Stimulated activated CD4-positive, alpha-beta T cell treated with anti-CD3 and anti-CD28 coated beads, Interleukin-15, amount 100 ng/mL, for 1 hour (primary cell): ENCODE results near the gene SAP30BP.
A peak's percentile ranks its signal among the peaks of the same experiment; 100 is the strongest.

Source experiments
- DNase-seq, 2 donors: peaks; one replicate each; pipeline ENCODE4 v3.0.0-alpha.2; 2020; ENCODE audit warnings: low read depth in 1 of 2, low spot score in 1 of 2

The SAP30BP gene

GRCh38 chr17:75712446-75712845 is 45.3 kb downstream of the SAP30BP start:
- no peak for DNase-seq

- DNase-seq = no peak
Observed at GRCh38 chr17:75719732-75720131, 52.6 kb downstream of the SAP30BP start.

- peak; percentile 35 to 46 for DNase-seq
Observed at GRCh38 chr17:75720656-75721462, 53.7 kb downstream of the SAP30BP start, which contains the start of gene ITGB4. ITGB4 (plus strand) TSS chr17:75721459; CDS start chr17:75724704, 3,245 bp downstream.

DNA sequence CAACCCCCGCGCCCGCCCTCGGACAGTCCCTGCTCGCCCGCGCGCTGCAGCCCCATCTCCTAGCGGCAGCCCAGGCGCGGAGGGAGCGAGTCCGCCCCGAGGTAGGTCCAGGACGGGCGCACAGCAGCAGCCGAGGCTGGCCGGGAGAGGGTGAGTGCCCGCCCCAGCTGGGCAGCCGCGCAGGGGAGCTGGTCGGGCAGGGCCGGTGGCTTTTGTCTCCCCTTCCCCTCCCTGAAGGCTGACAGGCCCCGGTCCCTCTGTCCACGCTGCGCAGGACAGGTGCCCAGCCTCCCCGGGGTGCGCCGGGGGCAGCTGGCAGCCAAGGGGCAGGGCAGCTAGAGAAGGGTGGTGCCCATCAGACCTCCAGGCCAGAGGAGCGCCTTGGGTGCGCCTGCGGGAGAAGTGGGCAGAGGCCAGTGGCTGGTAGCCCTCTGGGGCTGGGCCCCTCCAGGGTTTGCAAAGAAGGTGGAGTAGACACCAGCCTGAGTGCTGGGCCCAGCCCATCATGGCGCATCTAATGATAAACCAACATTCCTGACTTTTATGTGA is 54.4 kb downstream of the SAP30BP start:
- no peak for DNase-seq

DNA sequence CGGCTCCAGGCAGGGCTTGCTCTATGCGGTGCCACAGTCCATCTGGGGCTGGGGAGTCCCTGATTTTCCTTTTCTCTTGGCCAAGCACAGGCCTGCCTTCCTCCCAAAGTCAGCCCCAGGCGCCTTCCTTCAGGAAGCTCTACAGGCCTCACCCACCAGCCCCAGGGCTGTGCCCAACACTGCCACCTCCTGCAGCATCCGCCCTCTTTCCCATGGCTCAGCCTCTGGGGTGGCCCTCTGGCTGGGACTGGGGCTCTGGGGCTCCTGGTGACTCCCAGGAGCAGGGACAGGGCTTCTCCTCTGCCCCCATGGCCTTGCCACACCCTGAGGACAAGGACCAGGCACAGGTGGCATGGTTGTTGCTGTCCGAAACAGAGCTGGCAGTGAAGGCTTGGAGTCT is 54.9 kb downstream of the SAP30BP start:
- no peak for DNase-seq

GRCh38 chr17:75722542-75723095 is 55.5 kb downstream of the SAP30BP start:
- no peak for DNase-seq

DNA sequence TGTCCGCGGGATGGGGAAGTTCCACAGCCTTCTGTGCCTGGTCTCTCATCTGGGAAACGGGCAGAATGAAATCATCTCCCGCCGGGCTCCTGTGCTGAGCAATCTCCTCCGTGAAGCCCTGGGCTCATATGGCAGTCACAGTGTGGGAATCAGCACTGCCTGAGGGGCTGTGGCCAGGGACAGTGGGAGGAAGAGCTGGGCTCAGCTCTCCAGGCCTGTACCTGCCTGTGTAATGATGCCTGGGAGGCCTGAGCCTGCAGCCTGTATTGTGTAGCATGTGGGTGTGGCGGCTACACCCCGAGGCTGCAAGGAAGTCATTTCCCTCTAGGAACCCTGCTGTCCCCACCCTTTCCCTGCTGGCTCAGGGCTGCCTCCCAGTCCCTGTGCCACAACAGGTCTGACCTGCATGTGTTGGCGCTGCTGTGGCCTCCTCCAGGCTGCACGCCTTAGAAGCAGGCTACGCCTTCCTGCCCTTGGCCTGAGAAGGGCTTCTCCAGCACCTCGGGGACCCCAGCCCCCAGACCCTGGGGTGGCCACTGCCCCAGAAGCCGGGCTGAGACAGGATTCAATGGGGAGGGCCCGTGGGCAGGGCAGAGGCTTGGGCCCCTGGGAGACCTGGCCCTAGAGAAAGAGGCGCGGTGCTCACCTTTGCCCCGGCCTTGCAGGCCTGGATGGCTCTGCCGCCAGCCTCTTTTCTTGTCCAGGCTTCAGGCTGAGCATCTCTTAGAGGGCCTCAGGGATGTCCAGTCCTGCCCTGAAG is 56.2 kb downstream of the SAP30BP start:
- DNase-seq = no peak

- no peak for DNase-seq
Observed at GRCh38 chr17:75724016-75725003, 57.2 kb downstream of the SAP30BP start.

DNA sequence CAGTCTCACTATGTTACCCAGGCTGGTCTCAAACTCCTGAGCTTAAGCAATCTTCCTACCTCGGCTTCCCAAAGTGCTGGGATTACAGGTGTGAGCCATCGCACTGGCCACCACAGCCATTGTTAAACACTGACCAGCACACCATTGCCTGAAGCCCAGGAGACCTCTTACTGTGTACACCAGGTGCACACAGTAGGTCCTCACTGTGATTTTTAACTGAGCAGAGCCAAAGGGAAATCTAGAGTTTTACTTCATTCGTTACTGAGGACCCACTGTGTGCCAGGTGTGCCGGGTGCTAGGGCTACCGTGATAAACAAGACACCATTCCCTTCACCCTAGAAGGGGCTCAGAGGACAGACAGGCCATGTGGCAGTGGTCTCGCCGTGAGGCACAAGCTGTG is 58.4 kb downstream of the SAP30BP start:
- DNase-seq = no peak

DNA sequence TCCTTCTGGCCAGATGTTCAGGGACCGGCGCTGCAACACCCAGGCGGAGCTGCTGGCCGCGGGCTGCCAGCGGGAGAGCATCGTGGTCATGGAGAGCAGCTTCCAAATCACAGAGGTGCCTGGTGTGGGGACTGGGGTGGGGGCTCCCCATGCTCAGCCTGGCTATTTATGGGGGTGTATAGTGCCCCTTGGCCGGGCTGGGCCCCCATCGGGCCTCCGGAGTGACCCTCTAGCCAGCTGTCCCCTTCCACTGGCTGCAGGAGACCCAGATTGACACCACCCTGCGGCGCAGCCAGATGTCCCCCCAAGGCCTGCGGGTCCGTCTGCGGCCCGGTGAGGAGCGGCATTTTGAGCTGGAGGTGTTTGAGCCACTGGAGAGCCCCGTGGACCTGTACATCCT is 60.3 kb downstream of the SAP30BP start:
- no peak for DNase-seq

DNA sequence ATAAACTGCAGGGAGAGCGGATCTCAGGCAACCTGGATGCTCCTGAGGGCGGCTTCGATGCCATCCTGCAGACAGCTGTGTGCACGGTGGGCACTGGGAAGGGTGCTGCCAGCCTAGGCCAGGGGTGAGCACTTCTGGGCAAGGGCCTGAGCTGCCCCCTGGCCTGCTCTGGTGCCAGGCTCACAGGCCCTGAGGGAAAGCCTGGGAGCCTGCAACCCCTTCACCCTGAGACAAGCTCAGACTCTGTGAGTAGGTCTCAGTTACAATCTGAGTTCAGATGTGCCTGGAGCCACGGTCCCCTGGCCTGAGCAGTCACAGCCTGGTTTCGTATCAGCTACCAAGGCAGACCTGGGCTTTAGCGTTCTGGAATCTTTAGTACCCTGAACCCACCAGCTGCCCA is 62.2 kb downstream of the SAP30BP start:
- no peak for DNase-seq

- DNase-seq = no peak
Observed at GRCh38 chr17:75730065-75730464, 62.9 kb downstream of the SAP30BP start.

GRCh38 chr17:75731086-75731715 is 64.1 kb downstream of the SAP30BP start:
- no peak for DNase-seq

GRCh38 chr17:75731716-75732498 is 64.8 kb downstream of the SAP30BP start:
- no peak for DNase-seq

GRCh38 chr17:75733471-75733870 is 66.3 kb downstream of the SAP30BP start:
- no peak for DNase-seq

- no peak for DNase-seq
Observed at GRCh38 chr17:75734674-75735294, 67.6 kb downstream of the SAP30BP start.

DNA sequence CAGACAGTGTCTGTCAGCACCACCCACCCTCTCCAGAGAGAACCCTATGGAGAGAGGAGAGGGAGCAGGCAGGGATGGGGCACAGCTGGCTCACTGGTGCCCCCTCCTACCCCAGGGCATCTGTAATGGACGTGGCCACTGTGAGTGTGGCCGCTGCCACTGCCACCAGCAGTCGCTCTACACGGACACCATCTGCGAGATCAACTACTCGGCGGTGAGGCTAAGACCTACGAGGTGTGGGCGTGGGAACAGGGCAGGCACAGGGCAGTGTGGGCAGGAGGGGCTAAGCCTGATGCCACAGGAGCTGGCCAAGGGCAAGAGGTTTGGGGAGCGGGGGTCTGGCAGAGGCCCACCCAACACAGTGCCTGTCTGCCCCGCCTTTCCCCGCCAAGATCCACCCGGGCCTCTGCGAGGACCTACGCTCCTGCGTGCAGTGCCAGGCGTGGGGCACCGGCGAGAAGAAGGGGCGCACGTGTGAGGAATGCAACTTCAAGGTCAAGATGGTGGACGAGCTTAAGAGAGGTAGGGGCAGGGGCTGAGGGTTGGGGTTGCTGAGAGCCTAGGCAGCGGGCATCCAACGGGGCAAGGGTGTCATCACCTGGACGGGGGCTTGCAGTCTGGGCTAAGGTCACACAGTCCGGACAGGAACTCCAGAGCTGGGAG is 69.2 kb downstream of the SAP30BP start:
- DNase-seq = no peak
